SK-N-SH (cell line): ENCODE data around the gene GDPD3. TPM values are rescaled to one million over a fixed set of nuclear protein-coding genes. Genes with fewer than 3 reads are reported as not detected.
"Not testable (repeated sequence)": the region's sequence is repeated elsewhere in the genome, so short reads cannot be mapped to it uniquely, and the experiment has no call there.

ENCODE experiments used
- CTCF ChIA-PET: fragments of 300-600, 350-600 bp; formaldehyde crosslinking; extraction: SDS; loops from one replicate; lab custom pipeline; 2021; lab: Yijun Ruan, JAX
- POLR2A ChIA-PET: fragments of 350-600 bp; sonication (Branson Sonifier 250); formaldehyde crosslinking; extraction: SDS; loops from one replicate; lab custom pipeline; 2020; ENCODE audit warnings: antibody characterized with exemption, inconsistent platforms; lab: Yijun Ruan, JAX
- DNase-seq: peaks from one replicate; pipeline ENCODE4 v3.0.0; 2012
- H2AFZ ChIP-seq: fragments of 200-600 bp; sonication (generic); 2 replicates; pipeline ENCODE4 v1.8.1; 2016; ENCODE audit warnings: antibody characterized with exemption, mild to moderate bottlenecking, low read depth
- H3F3A ChIP-seq: fragments of 200-600 bp; sonication (generic); replicated peaks from 2 replicates; pipeline ENCODE3; 2016; ENCODE audit warnings: antibody characterized with exemption, mild to moderate bottlenecking; ENCODE audit not compliant: insufficient read depth
- H3K27ac ChIP-seq, 2 experiments: fragments of 200-500 bp in 1 of 2; fragments of 200-600 bp in 1 of 2; sonication (Bioruptor generic) in 1 of 2; sonication (generic), shearing (Covaris generic) in 1 of 2; 2 replicates each; pipeline versions ENCODE4 v1.5.1 to v1.6.1; 2014 to 2016; ENCODE audit warnings: low read depth in 2 of 2, inconsistent platforms in 1 of 2, low read length in 1 of 2, mild to moderate bottlenecking in 1 of 2, mixed read lengths in 1 of 2
- H3K27me3 ChIP-seq: fragments of 200-600 bp; sonication (generic), shearing (Covaris generic); 2 replicates; pipeline ENCODE4 v1.6.1; 2016; ENCODE audit warnings: mixed run types; ENCODE audit not compliant: insufficient read depth
- H3K36me3 ChIP-seq, 2 experiments: fragments of 200-500 bp in 1 of 2; fragments of 200-600 bp in 1 of 2; sonication (Bioruptor generic) in 1 of 2; sonication (generic) in 1 of 2; replicated peaks in 1 of 2; 2 replicates each; pipeline versions ENCODE3 to v1.5.1; 2014 to 2016; ENCODE audit warnings: low read length in 1 of 2, mild to moderate bottlenecking in 1 of 2; ENCODE audit not compliant: insufficient read depth in 2 of 2, control insufficient read depth in 1 of 2
- H3K4me1 ChIP-seq, 2 experiments: fragments of 200-500 bp in 1 of 2; fragments of 200-600 bp in 1 of 2; sonication (Bioruptor generic) in 1 of 2; sonication (generic), shearing (Covaris generic) in 1 of 2; 2 replicates each; pipeline versions ENCODE4 v1.5.1 to v1.6.1; 2014 to 2016; ENCODE audit warnings: low read depth in 1 of 2, low read length in 1 of 2, mixed run types in 1 of 2; ENCODE audit not compliant: insufficient read depth in 2 of 2, control insufficient read depth in 1 of 2
- H3K4me2 ChIP-seq: fragments of 200-600 bp; sonication (generic), shearing (Covaris generic); 2 replicates; pipeline ENCODE4 v1.6.1; 2017; ENCODE audit warnings: mixed run types
- H3K4me3 ChIP-seq, 2 experiments: fragments of 200-500 bp in 1 of 2; fragments of 200-600 bp in 1 of 2; sonication (Bioruptor generic) in 1 of 2; sonication (generic), shearing (Covaris generic) in 1 of 2; 2 replicates each; pipeline versions ENCODE4 v1.5.1 to v1.8.1; 2014 to 2016; ENCODE audit warnings: low read depth in 2 of 2, inconsistent platforms in 1 of 2, low read length in 1 of 2, mild to moderate bottlenecking in 1 of 2, mixed read lengths in 1 of 2, moderate library complexity in 1 of 2
- H3K79me2 ChIP-seq: fragments of 200-600 bp; sonication (generic); 2 replicates; pipeline ENCODE4 v1.8.1; 2017; ENCODE audit warnings: mild to moderate bottlenecking; ENCODE audit not compliant: insufficient read depth
- H3K9ac ChIP-seq: fragments of 200-600 bp; sonication (generic); 2 replicates; pipeline ENCODE4 v1.6.1; 2017; ENCODE audit warnings: mixed run types
- H3K9me2 ChIP-seq: fragments of 200-600 bp; sonication (generic); 2 replicates; pipeline ENCODE4 v1.6.1; 2017; ENCODE audit warnings: mixed run types
- H3K9me3 ChIP-seq: fragments of 200-600 bp; sonication (generic); 2 replicates; pipeline ENCODE4 v1.6.1; 2017; ENCODE audit warnings: mixed run types, mild to moderate bottlenecking, moderate library complexity
- H4K20me1 ChIP-seq: fragments of 200-600 bp; sonication (generic); 2 replicates; pipeline ENCODE4 v1.6.1; 2017; ENCODE audit warnings: mild to moderate bottlenecking, mixed run types; ENCODE audit not compliant: insufficient read depth
- EP300 ChIP-seq, 2 experiments: IDR thresholded peaks; 2 replicates each; pipeline versions ENCODE4 v1.4.0 to v1.6.1; 2012; ENCODE audit warnings: borderline replicate concordance in 1 of 2, low read depth in 1 of 2, low read length in 1 of 2
- EZH2phosphoT487 ChIP-seq: fragments of 200-600 bp; sonication (generic); IDR thresholded peaks from 2 replicates; pipeline ENCODE4 v1.6.1; 2017; ENCODE audit warnings: low read depth, mixed run types, mild to moderate bottlenecking, antibody characterized with exemption, moderate library complexity, borderline replicate concordance
- FOXJ3 ChIP-seq: sonication (generic); formaldehyde crosslinking; IDR thresholded peaks from 2 replicates; pipeline ENCODE4 v1.5.1; 2020; ENCODE audit warnings: mild to moderate bottlenecking, missing genetic modification reagents
- MEF2A ChIP-seq: IDR thresholded peaks from 2 replicates; pipeline ENCODE4 v1.4.0; 2012; ENCODE audit warnings: low read depth, borderline replicate concordance
- NRF1 ChIP-seq: IDR thresholded peaks from 2 replicates; pipeline ENCODE4 v1.6.1; 2012; ENCODE audit warnings: low read depth, mild to moderate bottlenecking, low read length
- REST ChIP-seq: IDR thresholded peaks from 2 replicates; pipeline ENCODE4 v1.6.1; 2012; ENCODE audit warnings: mild to moderate bottlenecking, low read depth, low read length, moderate library complexity
- SMC3 ChIP-seq: IDR thresholded peaks from 2 replicates; pipeline ENCODE4 v1.6.1; 2012; ENCODE audit warnings: low read depth, low read length, improper control_type of control experiment
- TCF12 ChIP-seq: IDR thresholded peaks from 2 replicates; pipeline ENCODE4 v1.4.0; 2012
- TEAD4 ChIP-seq: IDR thresholded peaks from 2 replicates; pipeline ENCODE4 v1.4.0; 2012; ENCODE audit warnings: mild to moderate bottlenecking, borderline replicate concordance; ENCODE audit not compliant: insufficient read depth
- WGBS: methylation state at CpG from one replicate; pipeline ENCODE4 v1.1.6; 2017; ENCODE audit warnings: low lambda C conversion rate; 5-methylcytosine and 5-hydroxymethylcytosine counted together
- polyA plus RNA-seq, 3 experiments: library from polyadenylated mRNA; depleted of rRNA; stranded (reverse); fragments of >200 nt; gene quantifications; 2 replicates each; pipeline ENCODE4 v1.2.3, GENCODE V29; 2012
- TF ChIP-seq, protein P1 (sequence below): IDR thresholded peaks from 2 replicates; pipeline ENCODE4 v1.4.0; 2012; ENCODE audit warnings: low read depth, borderline replicate concordance

GDPD3 gene
- polyA plus RNA-seq, 1 of the 3 experiments (the other 2 are of a cell fraction): 2.3 TPM

- ChIA-PET CTCF (interaction anchor here (1.1 to 6.1 kb wide), 4 partner anchors 13 to 83 kb away, joined by 3 to 49 read pairs (median 21); partner anchors contain the start of gene TBX6), POLR2A (no interaction called here)
- peaks cover 2% of the 10 kb centered on the region for H3F3A ChIP-seq
- H4K20me1 ChIP-seq: no peaks in the 10 kb centered on the region
- H3K9ac ChIP-seq: no peak overlapping the region
- TF ChIP-seq, protein P1, sequence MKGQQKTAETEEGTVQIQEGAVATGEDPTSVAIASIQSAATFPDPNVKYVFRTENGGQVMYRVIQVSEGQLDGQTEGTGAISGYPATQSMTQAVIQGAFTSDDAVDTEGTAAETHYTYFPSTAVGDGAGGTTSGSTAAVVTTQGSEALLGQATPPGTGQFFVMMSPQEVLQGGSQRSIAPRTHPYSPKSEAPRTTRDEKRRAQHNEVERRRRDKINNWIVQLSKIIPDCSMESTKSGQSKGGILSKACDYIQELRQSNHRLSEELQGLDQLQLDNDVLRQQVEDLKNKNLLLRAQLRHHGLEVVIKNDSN: no peak
- no peak for TF ChIP-seq TEAD4
- TF ChIP-seq MEF2A: no peak
- no peak for TF ChIP-seq EZH2phosphoT487
- TF ChIP-seq EP300 (IDR thresholded peaks at IDR 0.05; ENCODE audit: borderline replicate concordance in 1 of 2, low read depth in 1 of 2, low read length in 1 of 2): no peak
- TF ChIP-seq REST: no peak
- TF ChIP-seq SMC3: no peak
- TF ChIP-seq NRF1: no peak
- no peak for TF ChIP-seq FOXJ3 (CRISPR knock-in tag)
- no peak for TF ChIP-seq TCF12
- no peaks in the 10 kb centered on the region for H3K9me3 ChIP-seq
- H3K79me2 ChIP-seq: no peaks in the 10 kb centered on the region
- H3K4me3 ChIP-seq: no peak overlapping the region
- no peak overlapping the region for H2AFZ ChIP-seq
- H3K36me3 ChIP-seq: peaks cover 0 to 6% of the 10 kb centered on the region in 2 experiments
- H3K27ac ChIP-seq: no peak overlapping the region
- WGBS: 94% methylated on average over 4 of the region's 7 CpGs
- DNase-seq: no peak
- H3K27me3 ChIP-seq: no peaks in the 10 kb centered on the region
- no peaks in the 10 kb centered on the region for H3K9me2 ChIP-seq
- peaks cover 5 to 6% of the 10 kb centered on the region in 2 experiments; a peak in 1 of 4 replicates for H3K4me1 ChIP-seq
- no peak overlapping the region for H3K4me2 ChIP-seq
Observed at GRCh38 chr16:30115238-30115637, 1.9 kb upstream of the GDPD3 start.

DNA sequence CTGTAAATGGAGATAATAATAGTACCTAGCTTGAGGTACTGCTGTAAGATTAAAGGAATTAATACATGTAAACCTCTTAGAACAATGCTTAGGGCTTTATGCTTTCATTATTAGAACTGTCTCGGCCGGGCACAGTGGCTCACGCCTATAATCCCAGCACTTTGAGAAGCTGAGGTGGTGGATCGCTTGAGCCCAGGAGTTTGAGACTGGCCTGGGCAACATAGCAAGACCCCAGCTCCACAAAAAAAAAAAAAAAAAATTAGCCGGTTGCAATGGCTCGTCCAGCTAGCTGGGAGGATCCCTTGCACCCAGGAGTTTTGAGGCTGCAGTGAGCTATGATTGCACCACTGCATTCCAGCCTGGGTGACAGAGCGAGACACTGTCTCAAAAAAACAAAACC, 1.5 kb upstream of the GDPD3 start:
- H3K4me3 ChIP-seq, H3K27me3 ChIP-seq, H3K4me2 ChIP-seq, H3K79me2 ChIP-seq, H2AFZ ChIP-seq, H3K9me3 ChIP-seq, H4K20me1 ChIP-seq, H3K36me3 ChIP-seq, DNase-seq, H3F3A ChIP-seq, H3K9ac ChIP-seq, H3K27ac ChIP-seq, POLR2A ChIA-PET, H3K4me1 ChIP-seq, H3K9me2 ChIP-seq: not testable (repeated sequence)
- 94% methylated on average over 7 of the region's 7 CpGs for WGBS
- CTCF ChIA-PET: interaction anchor here (1.1 to 6.1 kb wide), 4 partner anchors 12 to 83 kb away, joined by 3 to 49 read pairs (median 21); partner anchors contain the start of gene TBX6
